Endothelial cell of umbilical vein (primary cell): ENCODE measurements around the gene WNT11.

Experiments used
- EZH2 ChIP-seq: IDR thresholded peaks from 2 replicates; pipeline ENCODE4 v1.6.1; 2012; ENCODE audit warnings: borderline replicate concordance, low read depth, mild to moderate bottlenecking, moderate library complexity, low read length, inconsistent platforms; ENCODE audit not compliant: severe bottlenecking
- GATA2 ChIP-seq: IDR thresholded peaks from 2 replicates; pipeline ENCODE4 v1.7.0; 2011; ENCODE audit warnings: low read depth, mild to moderate bottlenecking, moderate library complexity, mixed read lengths, low read length; ENCODE audit not compliant: insufficient read length, insufficient read depth
- JUN ChIP-seq: IDR thresholded peaks from 2 replicates; pipeline ENCODE4 v1.6.1; 2011; ENCODE audit warnings: borderline replicate concordance, low read depth; ENCODE audit not compliant: insufficient read length, insufficient read depth
- MAX ChIP-seq: IDR thresholded peaks from 2 replicates; pipeline ENCODE4 v1.6.1; 2011; ENCODE audit not compliant: insufficient read depth, insufficient read length
- MYC ChIP-seq: IDR thresholded peaks from one replicate; pipeline ENCODE4 v1.6.1; 2011; ENCODE audit warnings: mild to moderate bottlenecking, low read depth, low read length
- POLR2A ChIP-seq: IDR thresholded peaks from 2 replicates; pipeline ENCODE4 v1.6.1; 2012; ENCODE audit warnings: low read depth, mild to moderate bottlenecking, control low read depth, low read length
- POLR2AphosphoS5 ChIP-seq: IDR thresholded peaks from 2 replicates; pipeline ENCODE4 v1.6.1; 2012; ENCODE audit warnings: low read depth, mild to moderate bottlenecking, control low read depth, low read length, moderate library complexity; ENCODE audit not compliant: insufficient read depth
- TF ChIP-seq, protein P1 (sequence below), 2 donors: IDR thresholded peaks; 1 replicate in 1 of 2; 2 replicates in 1 of 2; pipeline ENCODE4 v1.5.1; 2011; ENCODE audit warnings: low read length in 2 of 2, mild to moderate bottlenecking in 2 of 2, moderate library complexity in 2 of 2, control low read depth in 1 of 2, inconsistent platforms in 1 of 2, low read depth in 1 of 2; ENCODE audit not compliant: insufficient read depth in 1 of 2; ENCODE audit errors: extremely low read depth in 1 of 2

DNA sequence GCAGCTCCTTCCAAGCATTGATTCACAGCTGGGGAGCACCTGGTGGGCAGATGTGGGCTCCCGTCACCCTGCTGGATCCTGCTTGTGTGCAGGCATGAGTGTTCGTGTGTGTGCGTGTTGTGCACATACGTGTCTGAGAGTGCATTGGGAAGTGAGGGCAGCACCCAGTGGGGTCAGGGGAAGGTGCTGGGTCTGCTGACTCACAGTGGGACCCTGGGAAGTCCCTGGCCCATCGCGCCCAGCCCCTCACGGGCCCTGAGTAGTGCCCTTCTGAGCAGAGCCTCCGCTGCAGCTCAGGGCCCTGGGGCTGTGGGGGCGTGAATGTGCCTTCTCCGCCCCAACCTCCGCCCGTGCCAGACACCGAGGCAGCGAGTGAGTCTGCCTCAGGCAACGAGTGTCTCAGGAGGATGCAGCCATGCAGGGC lies 36.8 kb downstream of the WNT11 start:
- TF ChIP-seq MYC: no peak
- TF ChIP-seq, protein P1, sequence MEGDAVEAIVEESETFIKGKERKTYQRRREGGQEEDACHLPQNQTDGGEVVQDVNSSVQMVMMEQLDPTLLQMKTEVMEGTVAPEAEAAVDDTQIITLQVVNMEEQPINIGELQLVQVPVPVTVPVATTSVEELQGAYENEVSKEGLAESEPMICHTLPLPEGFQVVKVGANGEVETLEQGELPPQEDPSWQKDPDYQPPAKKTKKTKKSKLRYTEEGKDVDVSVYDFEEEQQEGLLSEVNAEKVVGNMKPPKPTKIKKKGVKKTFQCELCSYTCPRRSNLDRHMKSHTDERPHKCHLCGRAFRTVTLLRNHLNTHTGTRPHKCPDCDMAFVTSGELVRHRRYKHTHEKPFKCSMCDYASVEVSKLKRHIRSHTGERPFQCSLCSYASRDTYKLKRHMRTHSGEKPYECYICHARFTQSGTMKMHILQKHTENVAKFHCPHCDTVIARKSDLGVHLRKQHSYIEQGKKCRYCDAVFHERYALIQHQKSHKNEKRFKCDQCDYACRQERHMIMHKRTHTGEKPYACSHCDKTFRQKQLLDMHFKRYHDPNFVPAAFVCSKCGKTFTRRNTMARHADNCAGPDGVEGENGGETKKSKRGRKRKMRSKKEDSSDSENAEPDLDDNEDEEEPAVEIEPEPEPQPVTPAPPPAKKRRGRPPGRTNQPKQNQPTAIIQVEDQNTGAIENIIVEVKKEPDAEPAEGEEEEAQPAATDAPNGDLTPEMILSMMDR (IDR thresholded peaks at IDR 0.05; ENCODE audit: extremely low read depth in 1 of 2, insufficient read depth in 1 of 2, low read depth in 1 of 2, low read length in 2 of 2): no peak
- no peak for TF ChIP-seq EZH2
- TF ChIP-seq POLR2AphosphoS5: no peak
- TF ChIP-seq POLR2A: no peak
- TF ChIP-seq GATA2: no peak
- TF ChIP-seq MAX: no peak
- no peak for TF ChIP-seq JUN
